Uterus (tissue), 2 donors: ENCODE results near the gene THSD4.

ENCODE experiments used
- CTCF ChIP-seq, 4 experiments: fragments of 200-600 bp in 2 of 4; fragments of 450-650 bp in 2 of 4; sonication (generic) in 2 of 4; IDR thresholded peaks; one replicate each; pipeline ENCODE4 v1.5.1; 2016 to 2019; ENCODE audit warnings: antibody characterized with exemption in 4 of 4, mild to moderate bottlenecking in 2 of 4, moderate library complexity in 1 of 4
- POLR2A ChIP-seq, 2 donors: fragments of 450-650 bp; IDR thresholded peaks; one replicate each; pipeline ENCODE4 v1.6.1; 2016; ENCODE audit warnings: antibody characterized with exemption in 2 of 2, mild to moderate bottlenecking in 1 of 2, moderate library complexity in 1 of 2

GRCh38 chr15:71598741-71599140 lies 483.5 kb downstream of the THSD4 start:
- no peak for TF ChIP-seq POLR2A (IDR thresholded peaks at IDR 0.05)
- no peak for TF ChIP-seq CTCF (IDR thresholded peaks at IDR 0.05)
